Thoracic aorta (tissue), 2 donors: ENCODE results near the gene ARHGAP10. TPM values are rescaled to one million over a fixed set of nuclear protein-coding genes. Genes with fewer than 3 reads are reported as not detected.

Experiments
- ATAC-seq: fragments of 150-250 bp; one replicate; pipeline ENCODE4 v1.8.0; 2017; ENCODE audit warnings: low read depth; ENCODE audit not compliant: insufficient number of reproducible peaks, low FRiP score
- DNase-seq: peaks from one replicate; pipeline ENCODE4 v3.0.0-alpha.2; 2020; ENCODE audit warnings: low spot score
- H3K27ac ChIP-seq, 2 donors: fragments of 200-600 bp; sonication (generic); 1 replicate in 1 of 2; 2 replicates in 1 of 2; pipeline ENCODE4 v1.5.1; 2016; ENCODE audit warnings: mild to moderate bottlenecking in 2 of 2, moderate library complexity in 2 of 2
- H3K27me3 ChIP-seq: fragments of 200-600 bp; sonication (generic); replicated peaks from 2 replicates; pipeline ENCODE4 v1.6.0; 2016; ENCODE audit warnings: mild to moderate bottlenecking; ENCODE audit not compliant: insufficient read depth
- H3K36me3 ChIP-seq: fragments of 200-600 bp; sonication (generic); one replicate; pipeline ENCODE4 v1.5.1; 2016
- H3K4me1 ChIP-seq, 2 donors: fragments of 200-600 bp; sonication (generic); 1 replicate in 1 of 2; 2 replicates in 1 of 2; pipeline versions ENCODE4 v1.5.1 to v1.6.0; 2016; ENCODE audit warnings: low read depth in 2 of 2, mild to moderate bottlenecking in 1 of 2; ENCODE audit not compliant: control insufficient read depth in 1 of 2
- H3K4me3 ChIP-seq: fragments of 200-600 bp; sonication (generic); 2 replicates; pipeline ENCODE4 v1.5.1; 2016; ENCODE audit warnings: mild to moderate bottlenecking
- H3K9me3 ChIP-seq: fragments of 200-600 bp; sonication (generic); 2 replicates; pipeline ENCODE4 v1.5.1; 2016
- CTCF ChIP-seq: fragments of 200-600 bp; sonication (generic); IDR thresholded peaks from one replicate; pipeline ENCODE4 v1.5.1; 2019; ENCODE audit warnings: antibody characterized with exemption
- total RNA-seq, 2 donors: library from RNA; depleted of rRNA; stranded (reverse); fragments of >200 nt; gene quantifications; one replicate each; pipeline versions ENCODE4 v1.1.0 to v1.2.3, GENCODE V29; 2016

Gene ARHGAP10
- total RNA-seq, 2 donors from 2014 or later, result 195 to 211 TPM

DNA sequence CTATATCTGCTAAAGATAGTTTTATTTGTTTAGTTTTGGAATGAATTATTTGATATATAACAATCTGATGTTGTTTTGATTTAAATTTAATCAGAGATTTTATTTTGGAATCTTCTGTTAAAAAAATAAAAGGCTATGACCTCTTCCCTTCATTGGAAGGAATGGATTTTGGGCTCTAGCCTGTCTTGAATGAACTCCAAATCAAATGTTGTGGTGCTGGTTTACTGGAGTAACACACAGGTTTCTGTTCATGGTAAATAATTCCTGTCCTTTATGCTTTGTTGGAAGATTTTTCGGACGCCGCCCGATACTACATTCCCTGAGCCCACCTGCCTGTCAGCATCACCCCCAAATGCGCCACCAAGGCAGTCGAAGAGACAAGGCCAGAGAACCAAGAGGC, 291.1 kb downstream of the ARHGAP10 start:
- peak overlapping the region; percentile 45 for H3K4me3 ChIP-seq
- H3K36me3 ChIP-seq, result no peaks in the 10 kb centered on the region
- no peaks in the 10 kb centered on the region for H3K9me3 ChIP-seq
- H3K27ac ChIP-seq, result peak overlapping the region; percentile 24 to 26
- no peak for TF ChIP-seq CTCF
- H3K4me1 ChIP-seq, result peaks cover 31 to 80% of the 10 kb centered on the region in 2 donors
- ATAC-seq (no peak), DNase-seq (no peak)
- H3K27me3 ChIP-seq, result no peaks in the 10 kb centered on the region

DNA sequence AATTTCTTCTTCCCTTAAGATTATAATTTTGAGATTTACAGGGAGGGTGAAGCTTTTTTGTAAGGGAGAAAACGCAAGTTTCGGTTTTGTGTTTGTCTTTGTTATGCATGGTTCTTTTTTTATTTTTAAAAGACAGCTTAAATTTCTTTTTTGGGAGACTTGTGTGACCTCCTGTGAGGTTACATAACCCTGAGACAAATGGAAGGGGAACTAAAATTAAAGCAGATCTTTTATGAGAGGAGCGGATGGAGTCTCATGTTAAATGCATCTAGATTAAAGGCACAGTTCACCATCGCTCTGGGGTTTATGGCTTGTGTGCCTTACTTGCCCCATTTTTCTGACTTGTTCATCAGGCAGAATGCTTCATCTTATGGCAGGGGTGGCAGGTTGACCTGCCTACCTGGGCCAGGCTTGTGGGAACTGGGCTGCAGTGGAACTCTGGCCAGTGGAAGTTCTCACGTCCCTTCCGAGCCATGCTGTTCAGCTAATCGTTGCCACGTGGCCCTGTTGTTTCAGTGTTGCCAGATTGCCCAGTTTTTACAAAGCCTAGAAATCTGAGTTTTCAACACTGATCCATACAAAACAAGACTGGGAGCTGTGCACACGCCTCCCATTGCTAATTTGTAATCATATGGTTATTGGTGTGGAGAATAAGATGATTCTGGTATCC, 291.8 kb downstream of the ARHGAP10 start:
- Histone ChIP-seq H3K27me3 (no peaks in the 10 kb centered on the region), H3K4me3 (peak overlapping the region; percentile 45), H3K36me3 (no peaks in the 10 kb centered on the region), H3K9me3 (no peaks in the 10 kb centered on the region), H3K4me1 (peaks cover 24 to 74% of the 10 kb centered on the region in 2 donors), H3K27ac (peak overlapping the region; percentile 24 to 26)
- DNase-seq (no peak), ATAC-seq (no peak)
- TF ChIP-seq CTCF, result no peak

DNA sequence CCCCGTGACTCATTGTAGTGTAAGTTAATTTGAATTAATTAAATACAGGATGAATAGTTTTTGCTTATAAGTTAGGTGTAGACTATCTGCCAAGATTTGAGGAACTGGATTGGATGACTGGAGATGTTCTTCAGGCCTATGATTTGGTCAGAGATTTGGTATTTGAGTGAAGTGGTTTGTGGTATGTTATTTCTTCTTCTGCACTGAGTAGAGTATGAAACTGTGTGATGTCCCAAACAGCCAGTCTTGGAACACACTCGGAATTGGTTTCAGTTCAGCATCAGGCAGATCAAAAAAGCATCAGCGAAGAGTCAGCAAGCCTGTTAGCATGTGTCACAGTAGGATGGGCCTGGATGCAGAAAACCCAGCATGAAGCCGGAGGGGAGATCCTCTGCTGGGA, 294.1 kb downstream of the ARHGAP10 start:
- no peak for ATAC-seq
- Histone ChIP-seq H3K4me3 (no peak overlapping the region), H3K4me1 (peaks cover 18 to 64% of the 10 kb centered on the region in 2 donors), H3K27me3 (no peaks in the 10 kb centered on the region), H3K36me3 (no peaks in the 10 kb centered on the region), H3K27ac (no peak overlapping the region), H3K9me3 (no peaks in the 10 kb centered on the region)
- no peak for DNase-seq
- TF ChIP-seq CTCF, result no peak

DNA sequence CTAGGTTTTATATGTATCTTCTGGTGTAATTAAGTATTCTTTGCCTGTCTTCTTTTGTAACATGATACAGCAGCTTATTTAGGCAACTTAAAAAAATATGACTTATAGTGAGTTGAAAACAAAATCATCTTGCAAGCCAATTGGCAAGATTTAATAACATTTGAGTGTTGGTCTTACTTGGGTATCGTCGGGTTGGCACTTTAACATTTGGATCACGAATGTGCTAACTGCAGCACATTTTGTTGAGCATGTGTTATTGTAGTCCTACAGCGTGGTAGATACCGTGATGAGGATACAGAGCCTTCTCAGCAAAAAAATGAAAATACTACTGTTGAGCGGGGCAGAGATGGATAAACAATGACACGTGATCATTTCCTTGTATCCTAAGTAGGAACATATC, 295.3 kb downstream of the ARHGAP10 start:
- no peaks in the 10 kb centered on the region for H3K27me3 ChIP-seq
- no peak overlapping the region for H3K27ac ChIP-seq
- H3K36me3 ChIP-seq, result no peaks in the 10 kb centered on the region
- DNase-seq (no peak), ATAC-seq (no peak)
- no peaks in the 10 kb centered on the region for H3K9me3 ChIP-seq
- no peak for TF ChIP-seq CTCF
- H3K4me1 ChIP-seq, result peaks cover 11 to 51% of the 10 kb centered on the region in 2 donors
- no peak overlapping the region for H3K4me3 ChIP-seq

DNA sequence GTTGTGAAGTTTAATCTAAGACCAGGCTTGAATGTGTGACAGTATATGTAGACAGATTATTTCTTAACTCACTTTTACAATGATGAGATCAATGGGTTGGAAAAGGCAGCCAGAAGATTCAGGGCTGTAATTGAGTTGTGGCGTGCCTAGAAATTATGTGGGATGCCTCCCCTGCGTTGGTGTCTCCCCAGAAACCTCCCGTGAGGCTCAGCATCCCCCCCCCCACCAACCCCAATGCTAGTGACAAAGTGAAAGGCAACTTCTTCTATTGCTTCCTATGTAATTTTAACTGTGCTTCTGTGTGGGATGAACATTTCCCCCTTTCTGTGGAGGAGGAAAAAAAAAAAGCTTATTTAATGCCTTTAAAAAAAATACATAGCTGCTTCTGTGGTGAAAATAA, 297.9 kb downstream of the ARHGAP10 start:
- peaks cover 0 to 32% of the 10 kb centered on the region in 2 donors for H3K4me1 ChIP-seq
- H3K9me3 ChIP-seq, result no peaks in the 10 kb centered on the region
- H3K4me3 ChIP-seq, result no peak overlapping the region
- no peaks in the 10 kb centered on the region for H3K36me3 ChIP-seq
- DNase-seq, result no peak
- ATAC-seq, result no peak
- no peaks in the 10 kb centered on the region for H3K27me3 ChIP-seq
- TF ChIP-seq CTCF, result no peak
- H3K27ac ChIP-seq, result no peak overlapping the region
